ENCODE results near the gene RPN2.

- TF ChIP-seq CTCF (IDR thresholded peaks at IDR 0.05) (no peak), POLR2A (IDR thresholded peaks at IDR 0.05) (no peak)
Observed at GRCh38 chr20:37162646-37163045, 16.5 kb upstream of the RPN2 start.
